Kidney epithelial cell (primary cell): ENCODE measurements around the gene SORCS1. TPM values are rescaled to one million over a fixed set of nuclear protein-coding genes. Genes with fewer than 3 reads are reported as not detected.

Experiments
- DNase-seq: peaks from one replicate; pipeline ENCODE4 v3.0.0-alpha.2; 2010; ENCODE audit warnings: low read depth
- H3K27me3 ChIP-seq: 2 replicates; pipeline ENCODE4 v1.6.0; 2011; ENCODE audit warnings: low read length; ENCODE audit not compliant: control insufficient read depth, insufficient read depth
- H3K36me3 ChIP-seq: 2 replicates; pipeline ENCODE4 v1.5.1; 2011; ENCODE audit warnings: low read length; ENCODE audit not compliant: control insufficient read depth, insufficient read depth
- H3K4me3 ChIP-seq: 2 replicates; pipeline ENCODE4 v1.5.1; 2011; ENCODE audit warnings: low read depth, mild to moderate bottlenecking, control low read depth, low read length
- CTCF ChIP-seq: IDR thresholded peaks from 2 replicates; pipeline ENCODE4 v1.5.1; 2011; ENCODE audit warnings: mild to moderate bottlenecking, moderate library complexity, low read length, control low read depth, inconsistent platforms; ENCODE audit not compliant: insufficient read depth, poor library complexity, severe bottlenecking
- total RNA-seq: library from RNA; depleted of rRNA; stranded (reverse); fragments of >200 nt; gene quantifications from 2 replicates; pipeline ENCODE4 v1.2.3, GENCODE V29; 2015

The SORCS1 gene
- total RNA-seq, 1 donor from 2014 or later = 2.3 TPM

- DNase-seq = no peak
These were observed 601.1 kb downstream of the SORCS1 start for GRCh38 chr10:106563384-106563783.

GRCh38 chr10:106560925-106561640 lies 603.4 kb downstream of the SORCS1 start:
- H3K4me3 ChIP-seq = no peak overlapping the region
- TF ChIP-seq CTCF = no peak
- H3K36me3 ChIP-seq = no peaks in the 10 kb centered on the region
- no peak for DNase-seq
- H3K27me3 ChIP-seq = no peaks in the 10 kb centered on the region

More at GRCh38 chr10:106563384-106563783, 601.1 kb downstream of the SORCS1 start:
- TF ChIP-seq CTCF = no peak
- no peaks in the 10 kb centered on the region for H3K36me3 ChIP-seq
- H3K27me3 ChIP-seq = no peaks in the 10 kb centered on the region
- H3K4me3 ChIP-seq = no peak overlapping the region

- H3K27me3 ChIP-seq = no peaks in the 10 kb centered on the region
- no peaks in the 10 kb centered on the region for H3K36me3 ChIP-seq
- no peak for DNase-seq
- no peak overlapping the region for H3K4me3 ChIP-seq
- TF ChIP-seq CTCF = no peak
These were observed 605.1 kb downstream of the SORCS1 start for GRCh38 chr10:106559442-106559841.

GRCh38 chr10:106557951-106558733 lies 606.4 kb downstream of the SORCS1 start:
- TF ChIP-seq CTCF = no peak
- Histone ChIP-seq H3K27me3 (no peaks in the 10 kb centered on the region), H3K4me3 (no peak overlapping the region), H3K36me3 (no peaks in the 10 kb centered on the region)
- no peak for DNase-seq

GRCh38 chr10:106557053-106557452 lies 607.5 kb downstream of the SORCS1 start:
- Histone ChIP-seq H3K4me3 (no peak overlapping the region), H3K36me3 (no peaks in the 10 kb centered on the region), H3K27me3 (no peaks in the 10 kb centered on the region)
- no peak for DNase-seq
- no peak for TF ChIP-seq CTCF

- H3K4me3 ChIP-seq = no peak overlapping the region
- TF ChIP-seq CTCF = no peak
- no peak for DNase-seq
- H3K27me3 ChIP-seq = no peaks in the 10 kb centered on the region
- H3K36me3 ChIP-seq = no peaks in the 10 kb centered on the region
These were observed 608.9 kb downstream of the SORCS1 start for GRCh38 chr10:106555599-106555998.
